CD4-positive, alpha-beta T cell treated with Interleukin-4 for 1 hour (primary cell): ENCODE measurements around the gene LUZP2.

ENCODE experiments used
- DNase-seq, 2 donors: peaks; one replicate each; pipeline ENCODE4 v3.0.0-alpha.2; 2020 to 2022

The LUZP2 gene

GRCh38 chr11:24496736-24497725 is at the start of gene LUZP2:
TSS of gene LUZP2 (plus strand) at chr11:24497053.
- DNase-seq = no peak

DNA sequence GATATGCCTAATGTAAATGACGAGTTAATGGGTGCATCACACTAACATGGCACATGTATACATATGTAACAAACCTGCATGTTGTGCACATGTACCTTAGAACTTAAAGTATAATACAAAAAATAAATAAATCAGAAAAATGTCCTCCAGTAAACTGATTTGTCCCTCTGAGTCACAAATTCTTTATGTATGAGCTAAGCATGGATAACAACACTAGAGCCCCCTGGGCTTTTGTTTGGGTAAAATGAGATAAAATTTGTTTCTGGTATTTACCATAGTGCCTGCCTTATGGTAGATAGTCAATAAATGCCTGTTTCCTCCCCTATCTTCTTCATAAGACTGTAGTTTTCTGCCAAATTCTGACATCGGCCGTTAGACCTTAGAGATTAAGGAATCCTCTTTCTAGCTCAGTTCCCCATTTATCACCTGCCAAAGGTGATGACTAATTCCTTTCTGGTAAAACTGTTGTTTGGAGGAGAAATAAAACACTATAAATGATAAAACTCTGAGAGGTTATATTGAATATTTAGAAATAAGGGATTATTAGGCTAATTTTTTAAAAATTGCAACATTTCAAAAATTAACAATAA is 43.6 kb upstream of the LUZP2 start:
- no peak for DNase-seq

DNA sequence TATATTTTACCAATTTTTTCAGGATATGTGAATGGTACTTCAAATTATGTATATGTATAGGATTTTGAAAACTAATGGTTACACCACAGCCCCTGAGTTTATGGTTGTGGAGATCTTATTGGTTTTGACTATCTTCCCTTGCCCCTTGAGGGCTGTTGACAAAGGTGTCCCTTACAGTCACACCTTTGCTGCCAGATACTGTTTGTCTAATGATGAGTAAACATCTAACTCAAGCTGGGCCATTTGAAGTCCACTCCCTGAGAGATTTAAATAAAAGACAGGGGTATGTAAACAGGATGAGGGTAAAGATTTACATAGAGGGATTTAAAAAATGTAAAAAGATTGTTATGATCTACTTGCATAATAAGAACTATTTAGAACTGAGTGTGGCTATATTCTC is 38.9 kb upstream of the LUZP2 start:
- DNase-seq = no peak

DNA sequence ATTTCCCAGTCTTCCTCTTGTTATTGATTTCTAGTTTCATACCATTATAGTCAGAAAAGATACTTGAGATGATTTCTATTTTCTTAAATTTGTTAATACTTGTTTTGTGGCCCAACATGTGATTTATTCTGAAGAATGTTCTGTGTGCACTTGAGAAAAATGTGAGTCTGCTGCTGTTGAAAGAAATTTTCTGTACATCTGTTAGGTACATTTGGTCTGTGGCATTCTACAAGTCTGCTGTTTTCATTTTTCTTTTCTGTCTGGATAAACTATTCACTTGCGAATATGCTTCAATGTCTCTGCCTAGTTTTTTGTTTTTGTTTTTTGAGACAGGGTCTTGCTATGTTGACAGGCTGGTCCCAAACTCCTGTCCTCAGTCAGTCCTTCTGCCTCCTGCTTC is 26.4 kb upstream of the LUZP2 start:
- no peak for DNase-seq

GRCh38 chr11:24471084-24471483 is 25.8 kb upstream of the LUZP2 start:
- DNase-seq = no peak

GRCh38 chr11:24478718-24479117 is 18.1 kb upstream of the LUZP2 start:
- no peak for DNase-seq

DNA sequence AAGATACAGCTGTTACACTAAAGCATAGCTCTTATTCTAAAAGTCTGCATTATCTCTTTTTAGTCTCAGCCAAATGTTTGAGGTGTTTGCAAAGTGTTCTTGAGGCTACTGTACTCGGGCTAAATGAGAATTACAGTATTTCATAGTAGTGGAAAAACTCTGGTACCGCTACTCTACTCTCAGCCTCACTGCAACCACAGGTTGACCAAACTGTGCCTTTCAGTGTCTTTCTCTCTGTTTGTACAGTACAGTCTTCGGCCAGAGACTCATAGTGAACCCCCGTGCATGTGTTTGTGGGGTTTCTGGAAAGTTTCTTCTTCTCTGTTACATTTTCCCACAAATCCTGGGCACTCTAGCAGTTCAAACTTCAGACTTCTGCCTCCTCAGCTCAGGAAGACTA is 7.4 kb upstream of the LUZP2 start:
- no peak for DNase-seq

DNA sequence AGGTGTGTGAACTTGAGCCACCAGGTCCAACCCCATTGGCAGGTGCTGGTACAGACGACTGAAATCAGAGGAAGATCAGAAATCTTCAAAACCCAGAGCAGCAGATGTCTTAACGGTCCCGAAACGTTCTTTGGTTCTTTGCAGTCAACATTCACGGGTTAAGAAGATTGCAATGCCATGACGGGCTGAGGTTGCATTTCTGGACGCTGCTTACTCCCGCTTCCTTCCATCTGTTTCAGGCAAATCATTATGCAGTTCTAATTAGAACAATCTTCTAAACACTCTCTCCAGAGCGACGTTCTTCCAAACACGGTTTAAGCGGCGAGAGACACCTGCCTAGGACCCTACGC is 492 bp upstream of the LUZP2 start:
- no peak for DNase-seq

DNA sequence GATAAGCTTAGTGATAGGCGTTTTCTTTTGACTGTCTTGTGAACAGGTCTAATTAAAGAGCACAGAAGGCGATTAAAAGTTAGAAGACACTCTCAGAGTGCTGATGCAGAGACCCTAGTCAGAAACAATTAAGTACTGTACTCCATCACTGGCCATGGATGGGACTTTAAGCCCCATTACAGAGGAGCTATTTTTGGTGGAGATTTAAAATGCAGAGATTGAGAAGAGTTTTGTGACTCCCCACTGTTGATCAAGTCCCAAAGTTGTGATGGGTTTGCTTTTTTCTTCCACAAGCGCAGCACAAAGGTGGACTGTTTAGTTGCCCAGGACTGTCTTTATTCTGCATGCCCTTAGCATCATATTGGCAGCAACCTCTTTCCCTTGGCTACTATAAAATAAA is 978 bp downstream of the LUZP2 start:
- no peak for DNase-seq

GRCh38 chr11:24502425-24502824 is 5.6 kb downstream of the LUZP2 start:
- no peak for DNase-seq

DNA sequence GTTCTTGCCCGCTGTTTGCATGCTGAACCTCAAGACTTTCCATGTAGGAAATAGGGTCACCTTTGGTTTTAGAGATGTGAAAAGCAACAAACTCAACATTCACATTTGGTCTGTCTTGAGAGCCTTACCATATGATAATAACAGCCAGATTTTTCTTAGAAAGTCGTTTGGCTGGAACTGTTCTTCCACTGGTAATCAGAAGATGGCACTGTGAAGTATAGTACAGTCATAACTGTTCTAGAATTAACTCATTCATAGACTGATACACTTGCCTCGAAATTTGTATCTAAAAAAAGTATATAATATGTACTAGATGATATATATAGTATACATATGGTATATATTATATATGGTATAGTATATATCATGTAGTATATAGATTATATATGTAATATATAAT is 12.3 kb downstream of the LUZP2 start:
- DNase-seq = no peak

DNA sequence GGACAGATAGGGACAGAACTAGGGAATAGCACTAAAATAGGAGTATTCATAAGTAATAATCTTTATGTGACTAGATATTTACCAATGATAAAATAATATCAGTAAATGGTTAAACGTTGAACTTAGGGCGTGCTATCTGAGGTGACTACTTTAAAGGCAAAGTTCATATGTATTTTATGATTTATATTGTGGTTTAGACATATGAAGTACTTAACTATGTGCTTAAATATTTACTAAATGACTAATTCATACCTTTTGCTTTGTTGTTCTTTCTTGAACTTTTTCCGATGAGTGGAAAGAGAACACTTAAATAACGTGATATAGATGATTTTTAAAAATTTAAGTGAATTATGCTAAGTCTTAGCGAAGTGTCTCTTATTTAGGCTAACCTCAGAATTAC is 14.7 kb downstream of the LUZP2 start:
- DNase-seq = no peak

DNA sequence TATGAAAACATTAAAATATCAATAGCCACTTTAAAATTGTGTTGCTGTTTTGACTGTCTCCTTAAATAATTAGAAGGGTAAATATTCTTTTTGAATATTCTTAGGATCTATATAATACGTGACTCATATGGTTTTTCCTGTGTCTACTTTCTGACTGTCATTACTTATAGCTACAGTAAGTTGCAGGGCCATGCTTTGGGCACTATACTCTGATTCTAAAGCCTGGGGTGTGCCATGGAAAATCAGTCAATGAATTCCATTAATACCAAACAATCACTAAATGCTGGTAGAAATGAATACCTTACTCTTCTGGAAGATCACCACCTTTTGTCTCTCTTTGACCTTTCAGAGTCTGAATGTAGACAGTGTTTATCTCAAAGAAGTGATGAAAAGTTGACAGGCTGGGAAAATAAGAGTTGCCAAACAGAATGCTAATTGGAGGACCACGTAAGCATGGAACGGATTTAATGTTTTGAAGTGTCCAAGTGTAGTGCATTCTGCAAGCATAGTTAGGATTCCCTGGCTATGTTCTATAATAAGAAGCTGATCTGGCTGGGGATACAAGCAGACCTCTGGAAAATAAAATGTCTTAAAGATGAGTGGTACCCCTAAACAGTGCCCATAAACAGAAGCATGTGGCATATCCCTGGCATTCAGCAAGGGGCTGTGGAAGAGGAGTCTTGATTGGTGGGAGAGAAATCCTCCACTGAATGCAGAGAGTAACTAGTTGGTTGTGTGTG is 16.8 kb downstream of the LUZP2 start:
- DNase-seq = no peak

GRCh38 chr11:24514219-24514594 is 17.4 kb downstream of the LUZP2 start:
- DNase-seq = no peak

DNA sequence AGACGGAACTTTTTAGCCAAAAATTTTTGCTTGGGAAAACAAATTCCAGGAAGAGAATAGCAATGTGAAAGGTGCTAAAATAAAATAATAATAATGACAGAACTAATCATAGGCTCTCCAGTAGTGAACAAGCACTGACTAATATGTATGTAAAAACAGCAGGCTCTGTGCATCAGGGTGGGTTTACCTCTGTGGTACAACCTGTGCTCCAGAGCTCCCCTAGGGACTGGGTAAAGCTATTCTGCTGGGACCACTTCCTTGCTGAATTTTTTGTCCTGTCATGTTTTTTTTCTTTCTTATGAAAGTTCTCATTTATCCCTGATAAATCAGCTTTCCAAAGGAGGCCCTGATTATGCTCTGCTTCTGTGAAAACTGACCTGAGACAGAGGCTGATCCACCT is 18.8 kb downstream of the LUZP2 start:
- no peak for DNase-seq

DNA sequence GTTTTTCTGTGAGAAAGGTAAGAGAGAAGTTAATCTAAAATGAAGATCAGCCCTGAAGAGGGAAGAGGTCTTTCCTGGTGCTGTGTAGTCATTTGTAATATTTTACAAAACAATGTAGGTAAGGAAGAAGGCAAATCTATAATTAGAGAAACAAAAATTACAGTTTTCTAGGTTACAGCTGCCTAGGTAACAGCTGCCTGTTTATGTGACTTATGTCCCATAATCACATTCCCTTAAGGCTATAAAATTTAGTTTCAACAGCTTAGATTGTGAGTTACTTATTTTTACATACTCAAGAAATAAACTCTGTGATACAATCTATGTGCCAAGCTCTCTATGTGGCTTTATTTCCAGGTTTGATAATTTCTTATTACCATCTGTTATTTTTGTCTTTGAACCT is 19.8 kb downstream of the LUZP2 start:
- no peak for DNase-seq

DNA sequence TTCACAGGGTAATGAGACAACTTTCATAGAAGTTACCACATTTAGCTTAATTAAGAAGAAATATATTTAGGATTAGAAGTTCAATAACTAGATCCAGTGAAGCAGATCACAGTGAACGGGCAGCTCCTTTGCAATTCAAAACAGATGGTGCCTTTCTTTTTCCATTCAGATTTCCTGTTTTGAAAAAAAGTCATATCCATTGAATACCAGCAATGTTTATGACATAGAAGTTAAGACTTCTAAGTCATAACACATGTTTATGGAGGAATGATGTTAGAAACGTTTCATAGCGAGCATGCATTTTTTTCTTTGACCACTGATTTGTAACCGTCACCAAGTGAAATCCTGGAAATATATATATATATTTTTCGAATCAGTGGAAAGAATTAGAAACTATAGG is 24.7 kb downstream of the LUZP2 start:
- no peak for DNase-seq

- no peak for DNase-seq
These were observed 27.3 kb downstream of the LUZP2 start for GRCh38 chr11:24524156-24524555.

GRCh38 chr11:24531528-24531927 is 34.7 kb downstream of the LUZP2 start:
- no peak for DNase-seq

DNA sequence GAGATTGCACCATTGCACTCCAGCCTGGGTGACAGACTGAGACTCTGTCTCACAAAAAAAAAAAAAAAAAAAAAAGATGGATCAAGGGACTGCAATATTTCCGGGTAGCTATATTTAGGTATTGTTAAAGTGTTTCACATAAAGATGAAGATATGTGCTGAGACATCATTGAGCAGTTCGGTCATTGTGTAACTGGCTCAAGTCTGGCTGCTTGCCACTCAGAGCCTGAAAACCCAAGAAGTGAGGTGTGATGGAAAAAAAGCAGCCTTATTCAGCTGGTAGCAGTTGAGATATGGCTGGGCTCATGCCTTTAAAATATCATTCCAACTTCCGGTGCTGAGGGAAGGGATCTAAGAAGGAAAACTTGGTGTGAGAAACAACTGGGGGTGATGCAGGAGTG is 46.9 kb downstream of the LUZP2 start:
- no peak for DNase-seq

DNA sequence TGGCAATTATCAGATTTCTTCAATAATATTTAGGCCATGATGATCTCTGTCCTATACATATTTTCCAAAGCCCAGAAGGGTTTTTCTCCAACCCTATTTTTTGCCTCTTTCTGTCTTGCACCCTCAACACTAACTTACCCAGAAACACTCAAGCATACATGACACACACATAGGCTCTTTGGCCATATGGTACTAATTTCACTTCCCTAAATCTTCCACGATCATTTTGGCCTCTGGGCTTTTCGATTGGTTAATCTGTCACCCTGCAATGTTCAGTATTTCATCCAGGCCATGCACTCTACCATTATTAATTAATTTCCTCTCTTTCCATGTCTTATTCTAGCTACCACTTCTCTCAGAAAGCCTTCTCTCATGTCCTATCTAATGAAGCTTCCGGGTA is 59.8 kb downstream of the LUZP2 start:
- DNase-seq = no peak

GRCh38 chr11:24559315-24559714 is 62.5 kb downstream of the LUZP2 start:
- DNase-seq = no peak

GRCh38 chr11:24560324-24560723 is 63.5 kb downstream of the LUZP2 start:
- no peak for DNase-seq

GRCh38 chr11:24567380-24567779 is 70.5 kb downstream of the LUZP2 start:
- DNase-seq = no peak
